NCI-H510A treated with DMSO at 0.1 percent for 48 hours (cell line): ENCODE data around the gene MRPL4.
A peak's percentile ranks its signal among the peaks of the same experiment; 100 is the strongest.

ENCODE experiments used
- DNase-seq: peaks from one replicate; lab custom pipeline; 2025; lab: John Stamatoyannopoulos, UW

MRPL4 gene

GRCh38 chr19:10251792-10252694 is at the start of gene MRPL4:
Gene MRPL4 (plus strand): TSS chr19:10252214. CDS start chr19:10252254, 40 bp downstream.
- peak; percentile 98 for DNase-seq

- DNase-seq = no peak
Observed at GRCh38 chr19:10203686-10204085, 48.3 kb upstream of the MRPL4 start.

GRCh38 chr19:10205636-10206035 is 46.4 kb upstream of the MRPL4 start:
- no peak for DNase-seq

- no peak for DNase-seq
Observed at GRCh38 chr19:10206226-10206885, 45.7 kb upstream of the MRPL4 start.

- DNase-seq = no peak
Observed at GRCh38 chr19:10207026-10207425, 45.0 kb upstream of the MRPL4 start.

GRCh38 chr19:10209315-10209714 is 42.7 kb upstream of the MRPL4 start:
- no peak for DNase-seq

GRCh38 chr19:10211061-10211460 is 41.0 kb upstream of the MRPL4 start:
- DNase-seq = no peak

- DNase-seq = no peak
Observed at GRCh38 chr19:10211691-10212090, 40.3 kb upstream of the MRPL4 start.

GRCh38 chr19:10214784-10215183 is 37.2 kb upstream of the MRPL4 start:
- no peak for DNase-seq

GRCh38 chr19:10217085-10217484 is 34.9 kb upstream of the MRPL4 start:
- DNase-seq = no peak

GRCh38 chr19:10219678-10220077 is 32.3 kb upstream of the MRPL4 start:
- DNase-seq = peak; percentile 10

GRCh38 chr19:10220695-10221094 is 31.3 kb upstream of the MRPL4 start:
- DNase-seq = no peak

- DNase-seq = no peak
Observed at GRCh38 chr19:10222201-10222890, 29.7 kb upstream of the MRPL4 start.

- no peak for DNase-seq
Observed at GRCh38 chr19:10223488-10224213, 28.4 kb upstream of the MRPL4 start.

GRCh38 chr19:10224337-10224736 is 27.7 kb upstream of the MRPL4 start:
- no peak for DNase-seq

- DNase-seq = no peak
Observed at GRCh38 chr19:10226021-10226375, 26.0 kb upstream of the MRPL4 start.

- DNase-seq = no peak
Observed at GRCh38 chr19:10226376-10227025, 25.5 kb upstream of the MRPL4 start.

GRCh38 chr19:10227026-10227971 is 24.7 kb upstream of the MRPL4 start:
- DNase-seq = no peak

GRCh38 chr19:10228393-10228792 is 23.6 kb upstream of the MRPL4 start:
- DNase-seq = no peak

GRCh38 chr19:10228920-10229319 is 23.1 kb upstream of the MRPL4 start:
- DNase-seq = peak; percentile 41
